ENCODE data around the gene SMIM43.

SMIM43 gene

GRCh38 chr4:121764702-121765367 lies at the start of gene SMIM43:
Gene SMIM43, minus strand, starts transcription at chr4:121765164. Its CDS starts 59 bp downstream, at chr4:121765105.
- DNase-seq: no peak

GRCh38 chr4:121814756-121815155 lies 49.8 kb upstream of the SMIM43 start:
- DNase-seq: no peak

GRCh38 chr4:121811122-121811521 lies 46.2 kb upstream of the SMIM43 start:
- no peak for DNase-seq

GRCh38 chr4:121806411-121806810 lies 41.4 kb upstream of the SMIM43 start:
- no peak for DNase-seq

- no peak for DNase-seq
Observed at GRCh38 chr4:121801715-121802075, 36.7 kb upstream of the SMIM43 start.

- DNase-seq: peak; percentile 87
Observed at GRCh38 chr4:121800961-121801714, 36.2 kb upstream of the SMIM43 start, which contains the start of gene EXOSC9. Gene EXOSC9, plus strand, starts transcription at chr4:121801323. Its CDS starts 102 bp downstream, at chr4:121801425.

GRCh38 chr4:121800638-121800960 lies 35.6 kb upstream of the SMIM43 start:
- peak; percentile 45 for DNase-seq

GRCh38 chr4:121799867-121800501 lies 35.0 kb upstream of the SMIM43 start:
- no peak for DNase-seq

GRCh38 chr4:121799208-121799823 lies 34.4 kb upstream of the SMIM43 start:
- no peak for DNase-seq

- DNase-seq: no peak
Observed at GRCh38 chr4:121796283-121796682, 31.3 kb upstream of the SMIM43 start.

GRCh38 chr4:121794505-121795188 lies 29.7 kb upstream of the SMIM43 start:
- DNase-seq: no peak

GRCh38 chr4:121792966-121793365 lies 28.0 kb upstream of the SMIM43 start:
- no peak for DNase-seq

- DNase-seq: no peak
Observed at GRCh38 chr4:121791481-121791880, 26.5 kb upstream of the SMIM43 start.

- DNase-seq: no peak
Observed at GRCh38 chr4:121790976-121791375, 26.0 kb upstream of the SMIM43 start.

- DNase-seq: no peak
Observed at GRCh38 chr4:121789960-121790829, 25.2 kb upstream of the SMIM43 start.

GRCh38 chr4:121789455-121789854 lies 24.5 kb upstream of the SMIM43 start:
- DNase-seq: no peak

GRCh38 chr4:121788896-121789295 lies 23.9 kb upstream of the SMIM43 start:
- DNase-seq: no peak

GRCh38 chr4:121786221-121786620 lies 21.3 kb upstream of the SMIM43 start:
- no peak for DNase-seq

GRCh38 chr4:121785479-121785878 lies 20.5 kb upstream of the SMIM43 start:
- DNase-seq: no peak

GRCh38 chr4:121784975-121785374 lies 20.0 kb upstream of the SMIM43 start:
- DNase-seq: no peak

GRCh38 chr4:121784401-121784800 lies 19.4 kb upstream of the SMIM43 start:
- no peak for DNase-seq

- DNase-seq: no peak
Observed at GRCh38 chr4:121783210-121783609, 18.2 kb upstream of the SMIM43 start.

Measured in GF-D8 (cell line).